ENCODE measurements around the gene TNN. TPM values are rescaled to one million over a fixed set of nuclear protein-coding genes. Genes with fewer than 3 reads are reported as not detected.

The TNN gene
- total RNA-seq, 2 experiments from 2014 or later = not detected

- no peaks in the 10 kb centered on the region for H3K9me3 Mint-ChIP-seq
- Histone ChIP-seq H3K4me3 (ENCODE audit: low read length) (no peak overlapping the region), H3K4me1 (ENCODE audit: insufficient read depth, low read length) (peaks cover 12% of the 10 kb centered on the region), H3K36me3 (ENCODE audit: insufficient read depth, low read length) (no peaks in the 10 kb centered on the region), H3K9me3 (ENCODE audit: control insufficient read depth in 1 of 2, insufficient read depth in 1 of 2, low read length in 2 of 2) (no peaks in the 10 kb centered on the region), H3K27me3 (ENCODE audit: control insufficient read depth in 1 of 2, insufficient read depth in 2 of 2, low read length in 2 of 2) (peaks cover 18 to 19% of the 10 kb centered on the region in 2 experiments), H3K27ac (ENCODE audit: low read depth in 1 of 2, low read length in 2 of 2) (no peak overlapping the region)
- no peak for TF ChIP-seq CTCF (IDR thresholded peaks at IDR 0.05)
- H3K4me1 Mint-ChIP-seq (ENCODE audit: low read depth) = peaks cover 17% of the 10 kb centered on the region
- DNase-seq = no peak
- CTCF ChIA-PET = interaction anchor here (4.1 kb wide), 1 partner anchor 168 kb away, joined by 69 read pairs; no protein-coding TSS in a partner anchor
- no peak overlapping the region for H3K27ac Mint-ChIP-seq
- ATAC-seq (ENCODE audit: poor library complexity) = no peak
- peaks cover 60% of the 10 kb centered on the region for H3K27me3 Mint-ChIP-seq
- POLR2A ChIA-PET = interaction anchor here (0.6 to 1.9 kb wide), 3 partner anchors 38 to 169 kb away, joined by 3 to 9 read pairs (median 3); no protein-coding TSS in a partner anchor
- intact Hi-C loops (cut with DNase I, micrococcal nuclease) = loop anchor here (5.0 to 10.0 kb wide), 6 partner anchors 332 to 1734 kb away; partner anchors contain the start of gene TNR (in 2 of the 2)
- H3K4me3 Mint-ChIP-seq = no peak overlapping the region
- H3K36me3 Mint-ChIP-seq (ENCODE audit: low read depth) = no peaks in the 10 kb centered on the region
These were observed 83.1 kb downstream of the TNN start for GRCh38 chr1:175150596-175151319.

- H3K4me1 Mint-ChIP-seq (ENCODE audit: low read depth) = peaks cover 25% of the 10 kb centered on the region
- no peaks in the 10 kb centered on the region for H3K36me3 ChIP-seq (ENCODE audit: insufficient read depth, low read length)
- no peak overlapping the region for H3K27ac ChIP-seq (ENCODE audit: low read depth in 1 of 2, low read length in 2 of 2)
- POLR2A ChIA-PET = interaction anchor here (1.0 to 1.9 kb wide), 4 partner anchors 39 to 167 kb away, joined by 4 to 9 read pairs (median 4); no protein-coding TSS in a partner anchor
- peaks cover 12% of the 10 kb centered on the region for H3K4me1 ChIP-seq (ENCODE audit: insufficient read depth, low read length)
- intact Hi-C loops (cut with DNase I, micrococcal nuclease) = loop anchor here (1.0 to 10.0 kb wide), 8 partner anchors 167 to 1733 kb away; partner anchors contain the start of gene TNR (in 2 of the 2)
- H3K4me3 Mint-ChIP-seq = no peak overlapping the region
- no peak overlapping the region for H3K27ac Mint-ChIP-seq
- H3K9me3 Mint-ChIP-seq = no peaks in the 10 kb centered on the region
- no peaks in the 10 kb centered on the region for H3K36me3 Mint-ChIP-seq (ENCODE audit: low read depth)
- ATAC-seq (ENCODE audit: poor library complexity) (peak; percentile 83), DNase-seq (peak; percentile 53 to 84 (median 68))
- no peak overlapping the region for H3K4me3 ChIP-seq (ENCODE audit: low read length)
- no peaks in the 10 kb centered on the region for H3K9me3 ChIP-seq (ENCODE audit: control insufficient read depth in 1 of 2, insufficient read depth in 1 of 2, low read length in 2 of 2)
- peaks cover 12 to 13% of the 10 kb centered on the region in 2 experiments for H3K27me3 ChIP-seq (ENCODE audit: control insufficient read depth in 1 of 2, insufficient read depth in 2 of 2, low read length in 2 of 2)
- CTCF ChIA-PET = interaction anchor here (0.6 to 4.1 kb wide), 22 partner anchors 9 to 1690 kb away, joined by 3 to 69 read pairs (median 4); no protein-coding TSS in a partner anchor
- TF ChIP-seq CTCF (IDR thresholded peaks at IDR 0.05) = peak; percentile 92
- peaks cover 54% of the 10 kb centered on the region for H3K27me3 Mint-ChIP-seq
These were observed 84.5 kb downstream of the TNN start for GRCh38 chr1:175152006-175152652.

GRCh38 chr1:175154629-175155472 lies 87.2 kb downstream of the TNN start:
- intact Hi-C loops (cut with DNase I, micrococcal nuclease) = loop anchor here (1.0 to 10.0 kb wide), 9 partner anchors 37 to 1730 kb away; partner anchors contain the start of genes TNR (in 2 of the 2) and KIAA0040 (in 1 of the 2)
- peak; percentile 86 for TF ChIP-seq CTCF (IDR thresholded peaks at IDR 0.05)
- peaks cover 19% of the 10 kb centered on the region for H3K36me3 Mint-ChIP-seq (ENCODE audit: low read depth)
- DNase-seq (peak; percentile 66 to 87 (median 74)), ATAC-seq (ENCODE audit: poor library complexity) (peak; percentile 61)
- H3K27me3 Mint-ChIP-seq = peaks cover 40% of the 10 kb centered on the region
- H3K27me3 ChIP-seq (ENCODE audit: control insufficient read depth in 1 of 2, insufficient read depth in 2 of 2, low read length in 2 of 2) = peaks cover 8 to 10% of the 10 kb centered on the region in 2 experiments
- H3K9me3 Mint-ChIP-seq = no peaks in the 10 kb centered on the region
- H3K36me3 ChIP-seq (ENCODE audit: insufficient read depth, low read length) = peaks cover 17% of the 10 kb centered on the region
- H3K9me3 ChIP-seq (ENCODE audit: control insufficient read depth in 1 of 2, insufficient read depth in 1 of 2, low read length in 2 of 2) = no peaks in the 10 kb centered on the region
- H3K27ac ChIP-seq (ENCODE audit: low read depth in 1 of 2, low read length in 2 of 2) = no peak overlapping the region
- H3K4me3 Mint-ChIP-seq = no peak overlapping the region
- no peak overlapping the region for H3K4me3 ChIP-seq (ENCODE audit: low read length)
- POLR2A ChIA-PET = interaction anchor here (0.9 to 1.8 kb wide), 7 partner anchors 34 to 166 kb away, joined by 3 to 23 read pairs (median 6); no protein-coding TSS in a partner anchor
- H3K4me1 Mint-ChIP-seq (ENCODE audit: low read depth) = peaks cover 25% of the 10 kb centered on the region
- CTCF ChIA-PET = interaction anchor here (0.7 to 5.6 kb wide), 16 partner anchors 8 to 919 kb away, joined by 3 to 64 read pairs (median 4); no protein-coding TSS in a partner anchor
- peaks cover 12% of the 10 kb centered on the region for H3K4me1 ChIP-seq (ENCODE audit: insufficient read depth, low read length)
- H3K27ac Mint-ChIP-seq = no peak overlapping the region
